Measurements from ENCODE around the gene DNAAF5. TPM values are rescaled to one million over a fixed set of nuclear protein-coding genes. Genes with fewer than 3 reads are reported as not detected.
"Not testable (repeated sequence)": the region's sequence is repeated elsewhere in the genome, so short reads cannot be mapped to it uniquely, and the experiment has no call there.

DNAAF5 gene
- polyA plus RNA-seq, 4 donors: 29.2 to 45.5 (median 36.3) TPM

DNA sequence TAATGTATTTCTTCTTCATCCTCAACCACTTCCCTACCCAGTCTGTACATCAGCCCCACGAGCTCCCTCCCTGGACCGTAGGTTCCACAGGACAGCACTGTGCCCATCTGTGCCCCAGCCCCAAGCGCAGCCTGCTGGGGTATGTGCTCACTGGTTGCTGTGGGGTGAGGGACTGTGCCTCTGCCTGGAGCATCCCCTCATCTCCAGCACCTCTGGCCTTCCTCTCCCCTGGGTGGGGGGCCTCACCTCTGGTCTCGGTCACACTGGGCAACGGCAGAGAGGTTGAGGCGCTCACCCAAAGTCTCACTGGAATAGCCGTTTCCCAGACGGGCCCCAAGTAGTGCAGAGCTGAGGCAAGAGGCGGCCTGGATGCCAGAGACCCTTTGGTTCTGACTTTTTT is 2.1 kb downstream of the DNAAF5 start:
- no peak for DNase-seq (ENCODE audit: low read depth in 4 of 4, low spot score in 2 of 4)

DNA sequence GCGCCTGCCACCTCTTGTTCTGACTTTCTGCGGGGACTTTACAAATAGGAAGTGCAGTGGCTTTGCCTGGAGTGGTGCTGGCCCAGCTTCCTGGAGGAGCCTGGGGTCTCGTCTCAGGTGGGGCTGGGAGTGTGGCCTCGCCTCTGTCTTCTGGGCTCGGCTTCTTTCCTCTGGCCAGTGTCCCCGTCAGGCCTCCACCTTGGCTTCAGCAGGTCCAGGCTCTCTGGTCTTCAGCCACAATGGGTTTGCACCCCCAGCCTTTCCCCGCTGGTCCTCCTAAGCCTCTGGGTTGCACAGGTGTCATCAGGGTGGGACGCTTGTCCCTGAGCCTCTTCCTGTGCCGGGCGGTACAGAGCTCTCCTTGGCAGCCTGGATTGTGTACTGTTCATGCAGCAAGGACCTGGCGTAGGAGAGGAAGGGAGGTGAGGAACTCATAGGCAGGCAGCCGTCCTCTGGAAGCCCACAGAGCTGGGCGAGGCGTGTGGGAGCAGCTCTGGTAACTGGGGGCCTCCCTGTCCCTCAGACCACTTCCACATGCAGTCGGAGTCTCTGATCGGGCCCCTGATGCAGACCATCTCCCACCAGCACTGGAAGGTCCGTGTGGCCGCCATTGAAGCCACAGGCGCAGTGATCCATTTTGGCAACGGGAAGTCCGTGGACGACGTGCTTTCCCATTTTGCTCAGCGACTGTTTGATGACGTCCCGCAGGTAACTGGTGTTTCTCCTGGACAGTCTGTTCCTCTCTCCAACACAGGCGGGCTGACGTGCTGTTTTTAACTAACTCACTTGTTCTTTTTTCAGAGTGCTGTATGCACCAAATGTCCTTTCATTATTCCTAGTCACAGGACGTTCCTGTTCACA is 2.9 kb downstream of the DNAAF5 start:
- DNase-seq (ENCODE audit: low read depth in 4 of 4, low spot score in 2 of 4): no peak

DNA sequence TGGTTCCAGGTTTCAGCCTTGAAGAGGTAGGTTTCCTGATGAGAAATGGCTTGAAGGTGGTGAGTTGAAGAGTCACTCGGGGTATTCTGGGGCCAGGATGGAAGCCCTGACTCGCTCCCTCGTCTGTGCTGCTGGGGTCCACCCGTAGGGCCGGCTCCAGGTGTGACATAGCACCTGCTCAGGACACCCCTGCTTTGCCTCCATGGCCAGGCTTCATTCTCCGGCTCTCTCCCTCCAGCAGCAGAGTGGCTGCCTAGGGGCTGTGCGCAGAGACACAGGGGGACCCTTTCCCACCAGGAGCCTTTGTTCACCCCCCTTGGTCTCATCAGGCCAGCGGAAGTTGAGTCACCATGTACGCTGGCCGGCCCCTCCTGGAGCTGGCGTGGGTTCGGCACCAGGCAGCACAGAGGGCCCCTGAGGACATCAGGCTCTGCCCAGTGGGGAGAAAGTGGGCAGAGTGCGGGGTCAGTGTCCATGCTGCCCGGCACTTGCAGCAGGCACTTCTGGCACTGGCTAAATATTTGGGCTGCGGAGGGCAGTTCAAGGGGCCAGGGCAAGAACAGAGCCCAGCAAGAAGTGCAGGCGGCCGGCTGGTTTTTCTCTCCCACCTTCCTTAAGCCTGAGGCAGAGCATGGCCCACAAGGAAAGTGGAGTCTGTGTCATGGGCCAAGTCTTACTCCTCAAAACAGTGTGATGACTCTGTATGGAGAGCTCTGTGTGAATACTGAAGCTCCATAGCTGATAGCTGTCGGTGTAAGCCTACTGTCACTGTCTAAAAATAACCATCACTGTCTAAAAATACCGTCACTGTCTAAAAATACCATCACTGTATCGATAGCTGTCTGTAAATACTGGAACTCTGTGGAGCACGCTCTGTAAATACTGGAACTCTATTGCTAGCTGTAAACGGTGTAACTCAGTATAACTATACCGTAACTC is 4.3 kb downstream of the DNAAF5 start:
- no peak for DNase-seq (ENCODE audit: low read depth in 4 of 4, low spot score in 2 of 4)

DNA sequence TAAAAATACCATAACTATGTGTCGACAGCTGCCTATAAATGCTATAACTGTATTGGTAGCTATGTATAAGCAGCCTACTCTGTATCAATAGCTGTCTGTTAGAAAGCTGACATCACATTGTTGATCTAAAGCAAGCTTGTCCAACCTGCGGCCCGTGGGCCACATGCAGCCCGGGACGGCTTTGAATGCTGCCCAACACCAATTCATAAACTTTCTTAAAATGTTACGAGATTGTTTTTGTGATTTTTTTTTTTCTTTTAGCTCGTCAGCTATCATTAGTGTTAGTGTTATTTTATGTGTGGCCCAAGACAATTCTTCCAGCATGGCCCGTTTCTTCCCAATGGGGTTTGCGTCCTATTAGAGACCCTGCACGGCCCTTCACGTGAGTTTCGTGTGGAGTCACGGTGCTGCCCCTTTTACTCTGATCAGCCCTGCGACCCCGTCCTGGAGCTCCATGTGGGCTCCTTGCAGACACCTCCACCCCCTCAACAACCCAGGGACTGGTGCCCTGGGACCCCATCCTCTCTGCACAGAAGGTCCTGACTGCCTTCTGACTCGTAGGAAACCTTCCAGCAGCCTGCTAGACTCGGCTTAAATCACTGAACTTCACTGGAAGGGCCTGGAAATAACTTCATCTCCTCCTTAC is 5.1 kb downstream of the DNAAF5 start:
- DNase-seq (ENCODE audit: low read depth in 4 of 4, low spot score in 2 of 4): no peak

DNA sequence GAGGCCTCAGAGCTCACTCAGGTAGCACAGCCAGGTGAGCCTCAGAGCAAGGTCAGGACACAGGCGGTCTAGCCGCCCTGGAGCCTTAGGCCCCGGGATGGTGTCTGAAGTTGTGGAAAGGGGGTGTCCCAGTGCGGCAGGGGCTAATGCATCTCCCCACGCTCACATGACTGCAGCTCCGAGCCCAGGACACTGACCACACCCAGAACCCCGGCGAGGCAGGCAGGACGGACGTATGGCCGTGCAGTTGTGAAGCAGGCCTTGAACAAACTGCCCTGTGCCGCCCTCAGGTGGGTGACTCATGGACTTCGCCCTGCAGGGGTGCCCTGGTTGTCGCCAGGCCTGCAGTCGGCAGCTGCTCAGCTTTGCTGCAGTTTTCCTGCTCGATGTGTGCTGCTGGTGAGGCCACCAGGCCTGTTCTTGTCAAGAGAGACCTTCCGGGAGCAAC is 5.6 kb downstream of the DNAAF5 start:
- DNase-seq (ENCODE audit: low read depth in 4 of 4, low spot score in 2 of 4): no peak

DNA sequence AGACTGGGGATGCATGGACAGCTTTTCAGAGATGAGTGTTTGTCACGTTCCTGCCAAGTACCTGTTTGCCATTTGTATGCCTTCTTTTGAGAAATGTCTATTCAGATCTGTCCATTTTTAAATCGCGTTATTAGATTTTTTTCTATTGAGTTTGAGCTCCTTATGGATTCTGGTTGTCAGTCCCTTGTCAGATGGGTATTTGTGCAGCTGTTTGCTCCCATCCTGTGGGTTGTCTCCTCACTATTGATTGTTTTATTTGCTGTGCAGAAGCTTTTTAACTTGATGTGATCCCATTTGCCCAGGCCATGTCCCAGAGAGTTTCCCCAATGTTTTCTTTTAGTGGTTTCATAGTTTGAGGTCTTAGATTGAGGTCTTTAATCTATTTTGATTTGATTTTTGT is 6.1 kb downstream of the DNAAF5 start:
- no peak for DNase-seq (ENCODE audit: low read depth in 4 of 4, low spot score in 2 of 4)

DNA sequence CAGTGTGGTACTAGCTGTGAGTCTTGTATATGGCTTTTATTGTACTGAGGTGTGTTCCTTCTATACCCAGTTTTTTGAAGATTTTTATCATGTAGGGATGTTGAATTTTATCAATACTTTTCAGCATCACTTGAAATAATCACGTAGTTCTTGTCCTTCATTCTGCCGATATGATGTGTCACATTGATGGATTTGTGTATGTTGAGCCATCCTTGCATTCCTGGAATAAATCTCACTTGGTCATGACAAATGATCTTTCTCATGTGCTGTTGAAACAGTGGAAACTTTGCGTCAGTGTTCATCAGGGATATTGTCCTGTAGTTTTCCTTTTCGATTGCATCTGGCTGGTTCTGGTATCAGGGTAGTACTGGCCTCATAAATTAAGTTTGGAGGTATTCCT is 7.7 kb downstream of the DNAAF5 start:
- DNase-seq (ENCODE audit: low read depth in 4 of 4, low spot score in 2 of 4): no peak

DNA sequence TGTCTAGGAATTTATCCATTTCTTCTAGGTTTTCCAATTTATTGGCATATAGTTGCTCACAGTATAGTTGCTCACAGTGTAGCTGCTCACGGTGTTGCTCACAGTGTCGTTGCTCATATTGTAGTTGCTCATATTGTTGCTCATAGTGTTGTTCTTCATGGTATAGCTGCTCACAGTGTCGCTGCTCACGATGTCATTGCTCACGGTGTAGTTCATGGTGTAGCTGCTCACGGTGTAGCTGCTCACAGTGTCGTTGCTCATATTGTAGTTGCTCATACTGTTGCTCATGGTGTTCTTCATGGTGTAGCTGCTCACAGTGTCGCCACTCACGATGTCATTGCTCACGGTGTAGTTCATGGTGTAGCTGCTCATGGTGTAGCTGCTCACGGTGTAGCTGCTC is 8.3 kb downstream of the DNAAF5 start:
- no peak for DNase-seq (ENCODE audit: low read depth in 4 of 4, low spot score in 2 of 4)

- no peak for DNase-seq (ENCODE audit: low read depth in 4 of 4, low spot score in 2 of 4)
These were observed 11.7 kb downstream of the DNAAF5 start for GRCh38 chr7:738241-738640.

- DNase-seq (ENCODE audit: low read depth in 4 of 4, low spot score in 2 of 4): no peak
These were observed 12.4 kb downstream of the DNAAF5 start for GRCh38 chr7:738723-739454.

DNA sequence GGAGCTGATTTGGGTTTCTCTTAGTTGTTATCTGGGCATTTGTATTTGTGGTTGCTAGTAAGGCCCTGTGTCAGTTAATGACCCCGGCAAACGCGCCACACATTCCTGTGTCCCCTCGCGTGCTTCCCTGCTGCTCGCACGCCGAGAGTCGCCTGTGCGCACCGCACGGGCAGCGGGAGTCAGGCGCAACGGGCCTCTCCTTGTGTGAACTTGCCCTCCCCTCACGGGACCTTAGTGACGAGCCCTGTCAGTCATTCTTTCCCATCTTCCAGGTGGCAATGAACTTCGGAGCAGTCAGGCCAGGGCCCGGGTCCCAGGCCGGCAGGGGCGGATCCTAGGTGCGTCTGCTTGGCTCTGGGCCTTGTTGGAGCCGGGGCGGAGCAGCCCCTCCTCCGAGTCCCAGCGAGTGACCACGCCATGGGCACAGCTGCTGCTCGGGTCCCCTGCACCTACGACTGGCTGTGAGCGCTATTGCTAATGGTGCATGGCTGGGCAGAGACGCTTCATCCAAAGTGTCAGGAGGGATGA is 13.0 kb downstream of the DNAAF5 start:
- no peak for DNase-seq (ENCODE audit: low read depth in 4 of 4, low spot score in 2 of 4)

DNA sequence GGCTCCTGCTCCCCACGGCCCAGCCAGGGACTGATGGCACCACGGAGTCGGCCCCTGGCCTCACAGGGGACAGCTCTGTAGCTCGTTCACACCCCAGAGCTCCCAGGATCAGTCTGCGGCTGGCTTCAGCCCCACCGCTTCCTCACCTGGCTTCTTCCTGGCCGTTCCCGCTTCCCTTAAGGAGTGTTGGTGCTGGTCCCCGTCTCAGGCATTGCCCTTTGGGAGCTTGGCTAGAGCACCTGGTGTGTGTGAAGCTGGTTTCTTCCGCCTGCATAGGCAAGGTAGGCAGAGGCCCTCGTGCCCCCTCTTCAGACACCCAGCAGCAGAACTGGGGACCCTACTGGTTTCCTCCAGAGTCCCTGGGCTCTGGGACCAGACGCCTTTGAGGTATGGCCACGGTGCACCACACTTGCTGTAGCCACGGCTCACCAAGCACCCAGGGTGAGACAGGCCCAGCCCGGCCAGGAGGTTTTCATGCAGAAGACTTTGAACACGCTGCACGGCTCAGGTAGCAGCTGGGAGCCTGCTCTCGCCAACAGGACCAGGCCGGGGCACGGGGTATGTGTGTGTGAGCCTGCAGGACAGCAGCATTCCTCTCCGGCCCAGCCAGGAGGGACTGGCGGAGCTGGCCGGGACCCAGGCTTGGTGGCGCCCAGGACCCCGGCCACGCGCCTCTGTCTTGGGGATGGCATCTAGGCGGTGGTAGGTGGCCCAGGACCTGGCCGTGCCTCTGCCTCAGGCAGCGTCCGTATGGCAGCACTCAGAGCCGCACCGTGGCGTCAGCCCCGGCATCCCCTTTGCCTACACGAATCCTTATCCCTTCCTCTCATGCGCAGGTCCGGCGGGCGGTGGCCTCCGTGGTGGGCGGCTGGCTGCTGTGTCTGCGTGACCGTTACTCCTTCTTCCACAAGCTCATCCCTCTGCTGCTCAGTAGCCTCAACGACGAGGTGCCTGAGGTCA is 13.8 kb downstream of the DNAAF5 start:
- no peak for DNase-seq (ENCODE audit: low read depth in 4 of 4, low spot score in 2 of 4)

GRCh38 chr7:741191-741671 is 14.7 kb downstream of the DNAAF5 start:
- no peak for DNase-seq (ENCODE audit: low read depth in 4 of 4, low spot score in 2 of 4)

DNA sequence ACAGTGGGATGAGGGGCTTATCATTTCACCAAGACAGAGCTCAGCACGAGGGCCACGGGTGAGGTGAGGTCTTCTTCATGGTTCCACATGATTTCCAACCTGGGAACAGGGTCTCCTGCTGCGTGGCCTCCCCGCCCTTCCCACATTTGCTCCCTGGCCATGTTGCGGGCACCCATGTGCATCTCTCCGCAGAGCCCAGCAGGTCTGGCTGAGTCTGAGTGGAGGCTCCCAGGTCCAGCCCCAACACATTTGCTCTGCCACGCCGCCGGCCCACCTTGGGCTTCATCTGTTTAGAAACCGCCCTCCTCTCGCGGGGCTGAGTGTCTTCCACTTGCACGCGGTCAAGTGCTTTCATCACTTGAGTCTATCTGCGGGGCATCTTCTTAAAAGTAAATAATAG is 15.4 kb downstream of the DNAAF5 start:
- DNase-seq (ENCODE audit: low read depth in 4 of 4, low spot score in 2 of 4): no peak

DNA sequence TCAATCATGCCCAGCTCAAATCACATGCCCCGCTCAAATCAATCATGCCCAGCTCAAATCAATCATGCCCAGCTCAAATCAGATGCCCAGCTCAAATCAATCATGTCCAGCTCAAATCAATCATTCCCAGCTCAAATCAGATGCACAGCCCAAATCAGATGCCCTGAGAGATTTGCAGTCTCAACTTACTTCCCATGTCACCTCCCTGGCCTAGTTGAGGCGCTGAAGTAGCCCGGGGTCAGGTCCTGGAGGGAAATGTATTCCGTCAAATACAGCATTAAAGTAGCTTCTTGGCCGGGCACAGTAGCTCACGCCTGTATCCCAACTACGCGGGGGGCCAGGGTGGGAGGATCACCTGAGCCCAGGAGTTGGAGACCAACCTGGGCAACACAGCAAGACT is 16.3 kb downstream of the DNAAF5 start:
- DNase-seq (ENCODE audit: low read depth in 4 of 4, low spot score in 2 of 4): no peak

GRCh38 chr7:743341-744127 is 17.0 kb downstream of the DNAAF5 start:
- not testable (repeated sequence) for DNase-seq (ENCODE audit: low read depth in 4 of 4, low spot score in 2 of 4)

DNA sequence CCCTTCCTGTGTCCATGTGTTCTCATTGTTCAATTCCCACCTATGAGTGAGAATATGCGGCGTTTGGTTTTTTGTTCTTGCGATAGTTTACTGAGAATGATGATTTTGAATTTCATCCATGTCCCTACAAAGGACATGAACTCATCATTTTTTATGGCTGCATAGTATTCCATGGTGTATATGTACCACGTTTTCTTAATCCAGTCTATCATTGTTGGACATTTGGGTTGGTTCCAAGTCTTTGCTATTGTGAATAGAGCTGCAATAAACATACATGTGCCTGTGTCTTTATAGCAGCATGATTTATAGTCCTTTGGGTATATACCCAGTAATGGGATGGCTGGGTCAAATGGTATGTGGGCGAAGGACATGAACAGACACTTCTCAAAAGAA is 17.6 kb downstream of the DNAAF5 start:
- DNase-seq (ENCODE audit: low read depth in 4 of 4, low spot score in 2 of 4): not testable (repeated sequence)

DNA sequence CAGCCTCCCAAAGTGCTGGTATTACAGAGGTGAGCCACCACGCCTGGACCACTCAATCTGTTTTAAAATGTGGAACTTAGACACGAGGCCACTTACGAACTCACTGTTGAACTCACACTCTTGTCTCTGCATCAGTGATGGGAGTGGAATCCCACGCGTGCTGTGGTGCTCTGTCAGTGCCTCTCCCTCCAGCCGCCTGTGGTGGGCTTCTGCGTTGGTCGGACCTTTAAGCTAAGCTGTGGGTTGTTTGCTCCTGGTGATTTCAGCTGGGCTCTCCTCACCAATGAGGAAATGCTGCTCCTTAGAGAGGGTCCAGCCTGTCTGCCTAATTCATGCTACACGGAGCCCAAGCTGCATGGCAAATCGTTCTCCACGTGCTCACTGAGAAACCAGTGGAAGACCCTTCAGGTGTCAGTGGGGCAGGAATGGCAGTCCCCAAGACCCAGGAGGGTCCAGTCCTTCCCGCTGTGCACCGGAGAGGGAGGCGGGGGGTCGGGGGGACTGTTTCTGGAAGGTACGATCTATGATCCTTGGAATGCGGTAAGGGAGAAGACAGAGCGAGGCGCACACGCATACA is 18.4 kb downstream of the DNAAF5 start:
- DNase-seq (ENCODE audit: low read depth in 4 of 4, low spot score in 2 of 4): no peak
